HEK293 (cell line): Measurements from ENCODE around the gene ING4.

Experiments used
- GLI2 ChIP-seq: fragments of 450-650 bp; formaldehyde crosslinking; IDR thresholded peaks from 2 replicates; pipeline ENCODE4; 2017; ENCODE audit warnings: missing biosample characterization, missing genetic modification characterization, low read depth, borderline replicate concordance
- REST ChIP-seq: fragments of 450-650 bp; formaldehyde crosslinking; IDR thresholded peaks from 2 replicates; pipeline ENCODE4 v1.5.1; 2016; ENCODE audit warnings: missing biosample characterization, missing genetic modification characterization
- TCF7L2 ChIP-seq: IDR thresholded peaks from 2 replicates; pipeline ENCODE4 v1.6.1; 2011; ENCODE audit warnings: low read depth, mild to moderate bottlenecking, inconsistent platforms, low read length, moderate library complexity, borderline replicate concordance
- ZIC2 ChIP-seq: fragments of 450-650 bp; formaldehyde crosslinking; IDR thresholded peaks from 2 replicates; pipeline ENCODE4 v1.5.1; 2016; ENCODE audit warnings: missing biosample characterization, missing genetic modification characterization
- ZNF202 ChIP-seq: fragments of 450-650 bp; formaldehyde crosslinking; IDR thresholded peaks from 2 replicates; pipeline ENCODE4 v1.5.1; 2016; ENCODE audit warnings: missing biosample characterization, missing genetic modification characterization, borderline replicate concordance
- ZNF280D ChIP-seq: fragments of 450-650 bp; formaldehyde crosslinking; IDR thresholded peaks from 2 replicates; pipeline ENCODE4 v1.5.1; 2016; ENCODE audit warnings: missing biosample characterization, missing genetic modification characterization
- ZNF302 ChIP-seq: fragments of 450-650 bp; formaldehyde crosslinking; IDR thresholded peaks from 2 replicates; pipeline ENCODE4 v1.5.1; 2016; ENCODE audit warnings: missing biosample characterization, missing genetic modification characterization, low read depth
- ZNF391 ChIP-seq: fragments of 450-650 bp; formaldehyde crosslinking; IDR thresholded peaks from 2 replicates; pipeline ENCODE4 v1.5.1; 2016; ENCODE audit warnings: low read depth, missing biosample characterization, missing genetic modification characterization, borderline replicate concordance
- ZNF426 ChIP-seq: fragments of 450-650 bp; formaldehyde crosslinking; IDR thresholded peaks from 2 replicates; pipeline ENCODE4 v1.5.1; 2017; ENCODE audit warnings: missing biosample characterization, missing genetic modification characterization, mild to moderate bottlenecking, inconsistent platforms, moderate library complexity
- ZNF449 ChIP-seq: fragments of 450-650 bp; formaldehyde crosslinking; IDR thresholded peaks from 2 replicates; pipeline ENCODE4 v1.5.1; 2017; ENCODE audit warnings: missing biosample characterization, mild to moderate bottlenecking, missing genetic modification characterization, moderate library complexity
- ZNF48 ChIP-seq: fragments of 450-650 bp; formaldehyde crosslinking; IDR thresholded peaks from 2 replicates; pipeline ENCODE4 v1.5.1; 2016; ENCODE audit warnings: missing biosample characterization, missing genetic modification characterization
- ZNF660 ChIP-seq: fragments of 450-650 bp; IDR thresholded peaks from 2 replicates; pipeline ENCODE4 v1.5.1; 2018; ENCODE audit warnings: missing biosample characterization, mild to moderate bottlenecking, missing genetic modification characterization
- ZNF664 ChIP-seq: fragments of 450-650 bp; formaldehyde crosslinking; IDR thresholded peaks from 2 replicates; pipeline ENCODE4 v1.5.1; 2016; ENCODE audit warnings: missing biosample characterization, missing genetic modification characterization
- ZNF701 ChIP-seq: fragments of 450-650 bp; formaldehyde crosslinking; IDR thresholded peaks from 2 replicates; pipeline ENCODE4 v1.5.1; 2016; ENCODE audit warnings: missing biosample characterization, missing genetic modification characterization
- ZNF76 ChIP-seq: fragments of 450-650 bp; formaldehyde crosslinking; IDR thresholded peaks from 2 replicates; pipeline ENCODE4; 2016; ENCODE audit warnings: low read depth, missing biosample characterization, missing genetic modification characterization, borderline replicate concordance
- ZNF777 ChIP-seq: fragments of 450-650 bp; formaldehyde crosslinking; IDR thresholded peaks from 2 replicates; pipeline ENCODE4 v1.5.1; 2017; ENCODE audit warnings: missing biosample characterization, missing genetic modification characterization, borderline replicate concordance
- TF ChIP-seq, protein P1 (sequence below): fragments of 450-650 bp; formaldehyde crosslinking; IDR thresholded peaks from 2 replicates; pipeline ENCODE4 v1.5.1; 2016; ENCODE audit warnings: missing biosample characterization, missing genetic modification characterization
- TF ChIP-seq, protein P2 (sequence below): fragments of 450-650 bp; formaldehyde crosslinking; IDR thresholded peaks from 2 replicates; pipeline ENCODE4 v1.5.1; 2016; ENCODE audit warnings: missing biosample characterization, missing genetic modification characterization, borderline replicate concordance
- TF ChIP-seq, protein P3 (sequence below): fragments of 450-650 bp; formaldehyde crosslinking; IDR thresholded peaks from 2 replicates; pipeline ENCODE4 v1.5.1; 2016; ENCODE audit warnings: missing biosample characterization, missing genetic modification characterization

Gene ING4

DNA sequence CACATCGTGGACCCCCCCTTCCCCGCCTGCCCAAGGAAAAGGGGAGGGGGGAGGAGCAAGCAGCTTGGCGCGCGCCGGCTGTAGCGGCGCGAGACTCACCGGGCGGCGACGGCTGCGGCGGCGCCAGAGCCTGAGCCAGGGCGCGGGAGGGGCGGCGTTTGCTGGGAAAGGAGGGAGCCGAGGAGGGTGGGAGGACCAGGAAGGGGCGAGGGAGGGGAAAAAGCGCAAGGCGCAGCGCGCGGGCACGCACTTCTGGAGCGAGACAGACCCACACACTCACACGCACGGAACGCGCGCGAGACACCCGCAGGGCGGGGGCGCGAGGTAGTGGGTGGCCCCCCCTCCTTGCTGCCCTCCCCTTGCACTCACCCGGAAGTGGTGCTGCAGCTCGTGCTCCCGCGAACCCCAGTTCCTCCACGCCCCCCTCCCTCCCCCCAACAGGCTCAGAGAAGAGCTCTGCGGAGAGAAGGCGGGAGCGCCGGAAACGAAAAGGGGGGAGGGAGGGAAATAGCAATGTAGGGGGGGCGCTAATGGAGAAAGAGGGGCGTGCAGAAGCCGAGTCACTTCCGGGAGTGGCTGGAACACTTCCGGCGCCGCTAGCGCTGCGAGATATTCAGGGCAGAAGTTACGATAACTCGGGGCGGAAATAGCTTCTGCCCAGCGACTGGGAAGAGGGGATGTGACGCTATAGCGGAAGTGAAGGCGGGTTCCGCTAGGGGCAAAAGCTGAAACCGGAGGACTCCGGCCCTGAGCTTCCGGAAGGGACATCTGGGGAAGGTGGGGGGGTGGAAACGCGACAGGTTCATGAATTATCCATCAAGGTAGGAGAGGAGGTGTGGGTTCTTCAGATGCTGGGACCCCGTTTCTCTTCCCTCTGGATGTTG is 26.3 kb upstream of the ING4 start, which contains the start of gene ZNF384 (continued):
- peak; percentile 48; the same call in 1 of the 2 replicates for TF ChIP-seq ZNF449
- peak; percentile 46; the same call in 1 of the 2 replicates for TF ChIP-seq ZNF660 (tag by site-specific recombination)
- no peak for TF ChIP-seq ZNF302 (tag by site-specific recombination)
- TF ChIP-seq GLI2 (tag by site-specific recombination) = no peak
- TF ChIP-seq ZNF701 (tag by site-specific recombination) = no peak
- no peak for TF ChIP-seq ZNF664 (tag by site-specific recombination)
- no peak for TF ChIP-seq ZNF202 (tag by site-specific recombination)
- peak; percentile 64; the same call in 1 of the 2 replicates for TF ChIP-seq ZNF391 (tag by site-specific recombination)
- no peak for TF ChIP-seq ZNF280D
- TF ChIP-seq ZNF777 (tag by site-specific recombination) = no peak
- TF ChIP-seq REST (tag by site-specific recombination) = 0 out of 2 replicates have a peak, but pooled peaks have one; percentile 15
- TF ChIP-seq TCF7L2 = no peak
- peak; percentile 34; the same call in 1 of the 2 replicates for TF ChIP-seq ZIC2 (tag by site-specific recombination)
- no peak for TF ChIP-seq ZNF426 (tag by site-specific recombination)
- TF ChIP-seq, protein P1, sequence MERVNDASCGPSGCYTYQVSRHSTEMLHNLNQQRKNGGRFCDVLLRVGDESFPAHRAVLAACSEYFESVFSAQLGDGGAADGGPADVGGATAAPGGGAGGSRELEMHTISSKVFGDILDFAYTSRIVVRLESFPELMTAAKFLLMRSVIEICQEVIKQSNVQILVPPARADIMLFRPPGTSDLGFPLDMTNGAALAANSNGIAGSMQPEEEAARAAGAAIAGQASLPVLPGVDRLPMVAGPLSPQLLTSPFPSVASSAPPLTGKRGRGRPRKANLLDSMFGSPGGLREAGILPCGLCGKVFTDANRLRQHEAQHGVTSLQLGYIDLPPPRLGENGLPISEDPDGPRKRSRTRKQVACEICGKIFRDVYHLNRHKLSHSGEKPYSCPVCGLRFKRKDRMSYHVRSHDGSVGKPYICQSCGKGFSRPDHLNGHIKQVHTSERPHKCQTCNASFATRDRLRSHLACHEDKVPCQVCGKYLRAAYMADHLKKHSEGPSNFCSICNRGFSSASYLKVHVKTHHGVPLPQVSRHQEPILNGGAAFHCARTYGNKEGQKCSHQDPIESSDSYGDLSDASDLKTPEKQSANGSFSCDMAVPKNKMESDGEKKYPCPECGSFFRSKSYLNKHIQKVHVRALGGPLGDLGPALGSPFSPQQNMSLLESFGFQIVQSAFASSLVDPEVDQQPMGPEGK (tag by site-specific recombination) = peak; percentile 100
- TF ChIP-seq, protein P2, sequence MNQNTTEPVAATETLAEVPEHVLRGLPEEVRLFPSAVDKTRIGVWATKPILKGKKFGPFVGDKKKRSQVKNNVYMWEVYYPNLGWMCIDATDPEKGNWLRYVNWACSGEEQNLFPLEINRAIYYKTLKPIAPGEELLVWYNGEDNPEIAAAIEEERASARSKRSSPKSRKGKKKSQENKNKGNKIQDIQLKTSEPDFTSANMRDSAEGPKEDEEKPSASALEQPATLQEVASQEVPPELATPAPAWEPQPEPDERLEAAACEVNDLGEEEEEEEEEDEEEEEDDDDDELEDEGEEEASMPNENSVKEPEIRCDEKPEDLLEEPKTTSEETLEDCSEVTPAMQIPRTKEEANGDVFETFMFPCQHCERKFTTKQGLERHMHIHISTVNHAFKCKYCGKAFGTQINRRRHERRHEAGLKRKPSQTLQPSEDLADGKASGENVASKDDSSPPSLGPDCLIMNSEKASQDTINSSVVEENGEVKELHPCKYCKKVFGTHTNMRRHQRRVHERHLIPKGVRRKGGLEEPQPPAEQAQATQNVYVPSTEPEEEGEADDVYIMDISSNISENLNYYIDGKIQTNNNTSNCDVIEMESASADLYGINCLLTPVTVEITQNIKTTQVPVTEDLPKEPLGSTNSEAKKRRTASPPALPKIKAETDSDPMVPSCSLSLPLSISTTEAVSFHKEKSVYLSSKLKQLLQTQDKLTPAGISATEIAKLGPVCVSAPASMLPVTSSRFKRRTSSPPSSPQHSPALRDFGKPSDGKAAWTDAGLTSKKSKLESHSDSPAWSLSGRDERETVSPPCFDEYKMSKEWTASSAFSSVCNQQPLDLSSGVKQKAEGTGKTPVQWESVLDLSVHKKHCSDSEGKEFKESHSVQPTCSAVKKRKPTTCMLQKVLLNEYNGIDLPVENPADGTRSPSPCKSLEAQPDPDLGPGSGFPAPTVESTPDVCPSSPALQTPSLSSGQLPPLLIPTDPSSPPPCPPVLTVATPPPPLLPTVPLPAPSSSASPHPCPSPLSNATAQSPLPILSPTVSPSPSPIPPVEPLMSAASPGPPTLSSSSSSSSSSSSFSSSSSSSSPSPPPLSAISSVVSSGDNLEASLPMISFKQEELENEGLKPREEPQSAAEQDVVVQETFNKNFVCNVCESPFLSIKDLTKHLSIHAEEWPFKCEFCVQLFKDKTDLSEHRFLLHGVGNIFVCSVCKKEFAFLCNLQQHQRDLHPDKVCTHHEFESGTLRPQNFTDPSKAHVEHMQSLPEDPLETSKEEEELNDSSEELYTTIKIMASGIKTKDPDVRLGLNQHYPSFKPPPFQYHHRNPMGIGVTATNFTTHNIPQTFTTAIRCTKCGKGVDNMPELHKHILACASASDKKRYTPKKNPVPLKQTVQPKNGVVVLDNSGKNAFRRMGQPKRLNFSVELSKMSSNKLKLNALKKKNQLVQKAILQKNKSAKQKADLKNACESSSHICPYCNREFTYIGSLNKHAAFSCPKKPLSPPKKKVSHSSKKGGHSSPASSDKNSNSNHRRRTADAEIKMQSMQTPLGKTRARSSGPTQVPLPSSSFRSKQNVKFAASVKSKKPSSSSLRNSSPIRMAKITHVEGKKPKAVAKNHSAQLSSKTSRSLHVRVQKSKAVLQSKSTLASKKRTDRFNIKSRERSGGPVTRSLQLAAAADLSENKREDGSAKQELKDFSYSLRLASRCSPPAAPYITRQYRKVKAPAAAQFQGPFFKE (tag by site-specific recombination) = peak; percentile 47; the same call in 1 of the 2 replicates
- TF ChIP-seq ZNF48 (tag by site-specific recombination) = no peak
- peak; percentile 87 for TF ChIP-seq ZNF76 (tag by site-specific recombination)
- TF ChIP-seq, protein P3, sequence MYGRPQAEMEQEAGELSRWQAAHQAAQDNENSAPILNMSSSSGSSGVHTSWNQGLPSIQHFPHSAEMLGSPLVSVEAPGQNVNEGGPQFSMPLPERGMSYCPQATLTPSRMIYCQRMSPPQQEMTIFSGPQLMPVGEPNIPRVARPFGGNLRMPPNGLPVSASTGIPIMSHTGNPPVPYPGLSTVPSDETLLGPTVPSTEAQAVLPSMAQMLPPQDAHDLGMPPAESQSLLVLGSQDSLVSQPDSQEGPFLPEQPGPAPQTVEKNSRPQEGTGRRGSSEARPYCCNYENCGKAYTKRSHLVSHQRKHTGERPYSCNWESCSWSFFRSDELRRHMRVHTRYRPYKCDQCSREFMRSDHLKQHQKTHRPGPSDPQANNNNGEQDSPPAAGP = peak; percentile 93
